ENCODE results near the gene TMEM185B.
A peak's percentile ranks its signal among the peaks of the same experiment; 100 is the strongest.
"Not testable (repeated sequence)": the region's sequence is repeated elsewhere in the genome, so short reads cannot be mapped to it uniquely, and the experiment has no call there.

The TMEM185B gene

DNA sequence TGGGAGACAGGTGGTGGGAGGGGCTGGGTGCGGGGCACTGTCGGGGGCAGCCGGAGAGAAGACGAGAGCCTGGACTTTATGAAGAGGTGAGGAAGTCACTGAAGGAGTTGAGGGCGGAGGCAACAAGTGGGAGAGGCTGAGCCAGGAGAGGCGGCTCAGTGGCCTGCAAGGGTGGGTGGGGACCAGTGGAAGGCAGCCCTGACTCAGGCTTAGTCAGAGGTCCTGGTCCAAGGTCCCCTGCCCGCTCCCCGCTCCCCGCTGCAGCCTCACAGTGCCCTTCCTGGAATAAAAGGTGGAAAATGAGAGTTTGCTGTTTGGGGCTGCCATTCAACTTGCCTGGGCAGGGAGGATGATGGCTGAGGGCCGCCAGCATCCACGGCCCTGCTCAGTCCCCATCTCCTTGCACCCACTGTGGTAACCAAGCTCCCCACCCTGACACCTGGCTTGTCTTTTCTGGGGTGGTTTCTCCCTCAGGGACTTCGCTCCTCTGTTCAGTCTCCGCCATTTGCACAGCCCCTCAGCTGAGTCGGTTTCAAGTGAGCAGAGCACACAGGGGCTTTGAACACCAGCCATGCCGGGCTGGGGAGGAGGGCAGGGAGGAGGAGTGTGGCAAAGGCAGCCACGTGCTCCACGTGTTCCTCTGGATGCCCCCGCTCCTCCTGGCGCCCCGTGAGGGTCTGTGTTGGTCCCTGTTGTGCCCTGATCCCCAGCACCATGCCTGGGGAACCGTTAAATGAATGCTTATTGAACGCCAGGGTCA lies 15.7 kb upstream of the TMEM185B start:
- DNase-seq (ENCODE audit: insufficient read length) (no peak), FAIRE-seq (no peak)
- TF ChIP-seq POLR2A (IDR thresholded peaks at IDR 0.05; ENCODE audit: low read depth, low read length) (no peak), POLR2AphosphoS5 (IDR thresholded peaks at IDR 0.05; ENCODE audit: low read depth, low read length) (no peak), TAF1 (IDR thresholded peaks at IDR 0.05; ENCODE audit: borderline replicate concordance, low read depth, low read length) (no peak)

GRCh38 chr2:120237491-120237902 lies 14.3 kb upstream of the TMEM185B start:
- DNase-seq (ENCODE audit: insufficient read length) (no peak), FAIRE-seq (no peak)
- TF ChIP-seq POLR2AphosphoS5 (IDR thresholded peaks at IDR 0.05; ENCODE audit: low read depth, low read length) (no peak), TAF1 (IDR thresholded peaks at IDR 0.05; ENCODE audit: borderline replicate concordance, low read depth, low read length) (no peak), POLR2A (IDR thresholded peaks at IDR 0.05; ENCODE audit: low read depth, low read length) (no peak)

- no peak for DNase-seq (ENCODE audit: insufficient read length)
- TF ChIP-seq POLR2A (IDR thresholded peaks at IDR 0.05; ENCODE audit: low read depth, low read length) (no peak), POLR2AphosphoS5 (IDR thresholded peaks at IDR 0.05; ENCODE audit: low read depth, low read length) (no peak), TAF1 (IDR thresholded peaks at IDR 0.05; ENCODE audit: borderline replicate concordance, low read depth, low read length) (no peak)
- no peak for FAIRE-seq
Observed at GRCh38 chr2:120236791-120237190, 13.6 kb upstream of the TMEM185B start.

GRCh38 chr2:120236316-120236715 lies 13.1 kb upstream of the TMEM185B start:
- no peak for DNase-seq (ENCODE audit: insufficient read length)
- TF ChIP-seq TAF1 (IDR thresholded peaks at IDR 0.05; ENCODE audit: borderline replicate concordance, low read depth, low read length): no peak
- TF ChIP-seq POLR2A (IDR thresholded peaks at IDR 0.05; ENCODE audit: low read depth, low read length): no peak
- TF ChIP-seq POLR2AphosphoS5 (IDR thresholded peaks at IDR 0.05; ENCODE audit: low read depth, low read length): no peak
- no peak for FAIRE-seq

DNA sequence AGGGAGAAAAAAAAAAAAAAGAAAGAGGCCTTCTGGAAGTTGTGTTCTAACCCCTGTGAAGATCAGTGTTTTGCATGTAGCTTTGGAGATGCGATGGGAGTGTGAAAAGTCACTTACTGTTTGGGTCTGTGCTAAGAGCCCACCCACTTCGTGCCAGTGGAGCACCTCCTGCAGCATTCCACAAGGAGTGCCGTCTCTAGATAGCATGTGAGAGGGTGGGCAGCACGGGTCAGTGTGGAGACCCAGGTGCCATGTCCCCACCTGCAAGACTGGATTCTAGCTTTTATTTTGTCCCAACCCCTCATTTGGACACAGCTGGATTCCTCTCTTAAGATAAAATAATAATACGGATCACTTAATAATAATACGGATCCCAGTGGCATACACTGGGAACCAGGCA lies 12.5 kb upstream of the TMEM185B start:
- FAIRE-seq (no peak), DNase-seq (ENCODE audit: insufficient read length) (no peak)
- TF ChIP-seq POLR2AphosphoS5 (IDR thresholded peaks at IDR 0.05; ENCODE audit: low read depth, low read length) (no peak), POLR2A (IDR thresholded peaks at IDR 0.05; ENCODE audit: low read depth, low read length) (no peak), TAF1 (IDR thresholded peaks at IDR 0.05; ENCODE audit: borderline replicate concordance, low read depth, low read length) (no peak)

GRCh38 chr2:120235158-120235557 lies 12.0 kb upstream of the TMEM185B start:
- FAIRE-seq: not testable (repeated sequence)

DNA sequence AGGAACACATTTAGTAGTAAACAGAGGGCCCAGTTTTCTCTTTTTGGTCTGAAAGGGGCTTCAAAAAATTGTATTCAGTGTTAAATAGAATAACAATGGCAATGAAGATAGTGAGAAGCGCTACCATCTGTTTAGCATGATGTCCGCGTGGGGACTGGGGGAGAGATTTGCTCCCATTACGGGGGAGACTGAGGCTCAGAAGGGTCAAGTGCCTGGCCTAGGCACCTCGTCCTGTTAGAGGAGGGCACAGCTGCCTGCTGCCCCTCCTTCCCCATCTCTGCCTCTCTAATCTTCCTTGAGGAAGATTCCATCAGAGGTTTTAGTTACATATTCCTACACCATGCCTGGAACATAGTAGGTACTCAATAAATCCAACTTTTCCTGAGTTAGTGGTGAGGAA lies 10.1 kb upstream of the TMEM185B start:
- FAIRE-seq (peak; percentile 85), DNase-seq (ENCODE audit: insufficient read length) (no peak)
- TF ChIP-seq POLR2AphosphoS5 (IDR thresholded peaks at IDR 0.05; ENCODE audit: low read depth, low read length) (no peak), POLR2A (IDR thresholded peaks at IDR 0.05; ENCODE audit: low read depth, low read length) (no peak), TAF1 (IDR thresholded peaks at IDR 0.05; ENCODE audit: borderline replicate concordance, low read depth, low read length) (no peak)

More at GRCh38 chr2:120235158-120235557, 12.0 kb upstream of the TMEM185B start:
- not testable (repeated sequence) for DNase-seq (ENCODE audit: insufficient read length)

GRCh38 chr2:120231974-120232635 lies 8.9 kb upstream of the TMEM185B start:
- TF ChIP-seq POLR2AphosphoS5 (IDR thresholded peaks at IDR 0.05; ENCODE audit: low read depth, low read length): peak; percentile 63; the same call in 1 of the 2 replicates
- TF ChIP-seq TAF1 (IDR thresholded peaks at IDR 0.05; ENCODE audit: borderline replicate concordance, low read depth, low read length): 0 out of 2 replicates have a peak, but pooled peaks have one; percentile 23
- peak; percentile 83 for TF ChIP-seq POLR2A (IDR thresholded peaks at IDR 0.05; ENCODE audit: low read depth, low read length)
- FAIRE-seq (peak; percentile 94), DNase-seq (ENCODE audit: insufficient read length) (peak; percentile 68)

DNA sequence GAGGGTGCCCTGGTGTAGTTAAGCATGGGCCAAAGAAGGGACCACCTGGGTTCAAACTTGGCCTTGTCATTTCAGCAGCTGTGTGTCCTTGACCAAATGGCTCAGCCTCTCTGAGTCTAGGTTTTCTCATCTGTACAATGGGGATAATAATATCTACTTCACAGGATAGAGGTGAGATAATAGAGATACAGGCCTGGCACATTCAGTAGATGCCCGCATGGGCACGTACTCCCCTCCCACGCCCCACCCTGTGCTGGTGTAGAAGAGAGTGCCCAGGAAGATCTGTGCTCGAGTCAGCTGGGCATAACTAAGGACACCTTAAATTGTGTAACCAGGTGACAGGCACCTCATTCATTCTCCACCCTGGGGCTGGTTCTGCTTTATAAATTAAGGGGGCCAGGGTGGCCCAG lies 8.4 kb upstream of the TMEM185B start:
- no peak for DNase-seq (ENCODE audit: insufficient read length)
- TF ChIP-seq POLR2AphosphoS5 (IDR thresholded peaks at IDR 0.05; ENCODE audit: low read depth, low read length) (no peak), TAF1 (IDR thresholded peaks at IDR 0.05; ENCODE audit: borderline replicate concordance, low read depth, low read length) (no peak), POLR2A (IDR thresholded peaks at IDR 0.05; ENCODE audit: low read depth, low read length) (no peak)
- FAIRE-seq: peak; percentile 76

DNA sequence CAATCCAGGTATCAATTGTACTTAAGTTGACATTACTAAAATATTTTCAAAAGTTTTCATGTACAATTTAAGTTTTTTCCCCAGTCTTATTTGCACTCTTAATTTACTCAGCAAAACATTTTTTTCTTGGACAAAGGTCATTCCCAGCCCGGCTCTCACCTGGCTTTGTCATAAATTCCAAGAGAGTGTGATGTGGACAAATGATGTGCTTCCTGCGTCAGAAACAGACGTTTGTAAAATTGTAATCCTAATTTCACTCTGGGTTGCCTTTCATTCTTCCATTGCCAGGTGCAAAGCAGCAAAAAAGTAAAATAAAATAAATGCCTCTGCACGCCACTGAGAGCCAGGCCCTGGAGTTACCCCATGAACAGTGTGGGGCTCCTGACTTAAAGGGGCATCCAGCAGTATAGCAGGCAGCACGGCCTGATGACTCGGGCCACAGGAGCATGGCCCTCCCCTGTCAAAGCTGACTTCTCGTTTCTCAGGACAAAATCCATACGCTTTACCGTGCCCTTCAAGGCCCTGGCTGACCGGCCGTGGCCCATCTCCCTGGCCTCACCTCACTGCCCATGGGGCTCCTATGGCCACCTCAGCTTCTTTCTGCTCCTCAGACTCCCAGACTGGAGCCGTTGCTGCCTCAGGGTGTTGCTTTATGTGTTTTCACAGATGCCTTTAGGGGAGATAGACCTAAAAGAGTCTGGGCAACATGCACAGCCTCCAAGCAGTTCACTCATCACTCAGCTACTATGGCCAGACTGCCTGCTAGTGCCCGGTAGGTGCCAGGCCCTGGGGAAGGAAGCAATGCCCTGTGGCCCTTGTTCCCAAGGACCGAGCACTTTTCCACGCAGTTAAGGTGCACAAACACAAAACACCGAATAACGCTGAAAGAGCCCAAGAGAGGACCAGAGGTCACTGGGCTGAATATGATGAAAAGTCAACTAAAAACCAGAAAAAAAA lies 7.6 kb upstream of the TMEM185B start:
- FAIRE-seq: peak; percentile 61

DNA sequence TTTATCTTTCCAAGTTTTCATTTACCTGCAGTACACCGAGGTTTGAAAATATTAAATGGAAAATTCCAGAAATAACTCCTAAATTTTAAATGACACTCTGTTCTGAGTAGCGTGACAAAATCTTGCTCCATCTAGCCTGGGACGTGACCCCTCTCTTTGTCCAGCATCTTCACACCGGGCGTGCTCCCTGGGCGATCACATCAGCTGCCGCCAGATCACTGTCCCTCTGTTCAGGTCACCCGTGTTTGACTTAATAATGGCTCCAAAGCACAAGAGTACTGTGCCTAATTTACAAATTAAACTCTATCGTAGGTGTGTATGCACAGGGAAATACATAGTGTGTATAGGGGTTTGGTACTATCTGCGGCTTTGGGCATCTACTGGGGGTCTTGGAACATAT lies 6.1 kb upstream of the TMEM185B start:
- no peak for TF ChIP-seq TAF1 (IDR thresholded peaks at IDR 0.05; ENCODE audit: borderline replicate concordance, low read depth, low read length)
- FAIRE-seq (no peak), DNase-seq (ENCODE audit: insufficient read length) (no peak)

More for the DNA sequence above, 7.6 kb upstream of the TMEM185B start:
- TF ChIP-seq POLR2A (IDR thresholded peaks at IDR 0.05; ENCODE audit: low read depth, low read length) (no peak), TAF1 (IDR thresholded peaks at IDR 0.05; ENCODE audit: borderline replicate concordance, low read depth, low read length) (no peak), POLR2AphosphoS5 (IDR thresholded peaks at IDR 0.05; ENCODE audit: low read depth, low read length) (no peak)
- no peak for DNase-seq (ENCODE audit: insufficient read length)
